ENCODE data around the gene TMEM222. TPM values are rescaled to one million over a fixed set of nuclear protein-coding genes. Genes with fewer than 3 reads are reported as not detected.
A peak's percentile ranks its signal among the peaks of the same experiment; 100 is the strongest.
"Not testable (repeated sequence)": the region's sequence is repeated elsewhere in the genome, so short reads cannot be mapped to it uniquely, and the experiment has no call there.

The TMEM222 gene
- total RNA-seq, result 10 to 100 TPM; 26.9 to 29.8 TPM

- DNase-seq (ENCODE audit: low spot score in 2 of 2) (peak; percentile 98), ATAC-seq (peak; percentile 97 to 98)
- Mint-ChIP-seq H3K36me3 (peaks cover 14 to 17% of the 10 kb centered on the region in 2 donors), H3K9me3 (no peaks in the 10 kb centered on the region), H3K27ac (peak within 1 kb of the TSS; percentile 96 to 98)
These were observed at the start of gene TMEM222 for GRCh38 chr1:27321813-27322568. Gene TMEM222, plus strand, starts transcription at chr1:27322163. Its CDS starts 35 bp downstream, at chr1:27322198.

- no peak for ATAC-seq
- H3K27ac Mint-ChIP-seq, result no peak overlapping the region
These were observed 47.8 kb upstream of the TMEM222 start for GRCh38 chr1:27274204-27274603.

GRCh38 chr1:27275696-27276095, 46.3 kb upstream of the TMEM222 start:
- H3K27ac Mint-ChIP-seq, result no peak overlapping the region
- DNase-seq (ENCODE audit: low spot score in 2 of 2), result no peak
- H3K9me3 Mint-ChIP-seq, result peaks cover 0 to 6% of the 10 kb centered on the region in 2 donors
- H3K36me3 Mint-ChIP-seq, result peaks cover 11% of the 10 kb centered on the region in 2 donors
- no peak for ATAC-seq

More at GRCh38 chr1:27274204-27274603, 47.8 kb upstream of the TMEM222 start:
- no peak for DNase-seq (ENCODE audit: low spot score in 2 of 2)
- Mint-ChIP-seq H3K9me3 (peaks cover 0 to 6% of the 10 kb centered on the region in 2 donors), H3K36me3 (peaks cover 11 to 14% of the 10 kb centered on the region in 2 donors)

GRCh38 chr1:27284425-27285273, 37.3 kb upstream of the TMEM222 start:
- no peak overlapping the region for H3K27ac Mint-ChIP-seq
- no peaks in the 10 kb centered on the region for H3K9me3 Mint-ChIP-seq
- DNase-seq (ENCODE audit: low spot score in 2 of 2) (peak; percentile 60 to 89), ATAC-seq (peak; percentile 88 to 90)
- no peaks in the 10 kb centered on the region for H3K36me3 Mint-ChIP-seq

GRCh38 chr1:27285274-27285660, 36.7 kb upstream of the TMEM222 start:
- Mint-ChIP-seq H3K36me3 (no peaks in the 10 kb centered on the region), H3K9me3 (no peaks in the 10 kb centered on the region), H3K27ac (no peak overlapping the region)
- DNase-seq (ENCODE audit: low spot score in 2 of 2) (no peak), ATAC-seq (no peak)

GRCh38 chr1:27285821-27286220, 36.1 kb upstream of the TMEM222 start:
- not testable (repeated sequence) for H3K36me3 Mint-ChIP-seq; ATAC-seq; H3K9me3 Mint-ChIP-seq; DNase-seq (ENCODE audit: low spot score in 2 of 2); H3K27ac Mint-ChIP-seq

- not testable (repeated sequence) for ATAC-seq, H3K9me3 Mint-ChIP-seq
- DNase-seq (ENCODE audit: low spot score in 2 of 2), result peak in 1 of 2 donors; percentile 18
These were observed 32.8 kb upstream of the TMEM222 start for GRCh38 chr1:27289125-27289524.

GRCh38 chr1:27290581-27290980, 31.4 kb upstream of the TMEM222 start:
- DNase-seq (ENCODE audit: low spot score in 2 of 2) (no peak), ATAC-seq (no peak)
- Mint-ChIP-seq H3K36me3 (no peaks in the 10 kb centered on the region), H3K9me3 (no peaks in the 10 kb centered on the region), H3K27ac (peak overlapping the region in 1 of 2 donors; percentile 2)

More at GRCh38 chr1:27289125-27289524, 32.8 kb upstream of the TMEM222 start:
- H3K27ac Mint-ChIP-seq, H3K36me3 Mint-ChIP-seq: not testable (repeated sequence)

- Mint-ChIP-seq H3K9me3 (no peaks in the 10 kb centered on the region), H3K36me3 (no peaks in the 10 kb centered on the region), H3K27ac (no peak overlapping the region)
- no peak for DNase-seq (ENCODE audit: low spot score in 2 of 2)
- no peak for ATAC-seq
These were observed 29.9 kb upstream of the TMEM222 start for GRCh38 chr1:27292106-27292505.

- DNase-seq (ENCODE audit: low spot score in 2 of 2), result no peak
- ATAC-seq, result no peak
- no peaks in the 10 kb centered on the region for H3K9me3 Mint-ChIP-seq
These were observed 28.0 kb upstream of the TMEM222 start for GRCh38 chr1:27293915-27294314.

GRCh38 chr1:27296773-27297291, 25.1 kb upstream of the TMEM222 start:
- peak; percentile 67 to 69 for ATAC-seq

More at GRCh38 chr1:27293915-27294314, 28.0 kb upstream of the TMEM222 start:
- Mint-ChIP-seq H3K27ac (no peak overlapping the region), H3K36me3 (no peaks in the 10 kb centered on the region)

GRCh38 chr1:27297903-27298302, 24.1 kb upstream of the TMEM222 start:
- Mint-ChIP-seq H3K36me3 (no peaks in the 10 kb centered on the region), H3K9me3 (no peaks in the 10 kb centered on the region), H3K27ac (peak overlapping the region in 1 of 2 donors; percentile 38)
- no peak for DNase-seq (ENCODE audit: low spot score in 2 of 2)
- ATAC-seq, result no peak

More at GRCh38 chr1:27296773-27297291, 25.1 kb upstream of the TMEM222 start:
- DNase-seq (ENCODE audit: low spot score in 2 of 2), result peak in 1 of 2 donors; percentile 78
- H3K9me3 Mint-ChIP-seq, result no peaks in the 10 kb centered on the region
- no peak overlapping the region for H3K27ac Mint-ChIP-seq
- no peaks in the 10 kb centered on the region for H3K36me3 Mint-ChIP-seq

GRCh38 chr1:27298632-27299384, 23.2 kb upstream of the TMEM222 start:
- Mint-ChIP-seq H3K36me3 (no peaks in the 10 kb centered on the region), H3K9me3 (no peaks in the 10 kb centered on the region), H3K27ac (peak overlapping the region in 1 of 2 donors; percentile 0)
- DNase-seq (ENCODE audit: low spot score in 2 of 2), result no peak
- no peak for ATAC-seq

GRCh38 chr1:27299385-27300271, 22.3 kb upstream of the TMEM222 start:
- DNase-seq (ENCODE audit: low spot score in 2 of 2) (no peak), ATAC-seq (no peak)
- H3K36me3 Mint-ChIP-seq, result no peaks in the 10 kb centered on the region
- H3K9me3 Mint-ChIP-seq, result no peaks in the 10 kb centered on the region
- H3K27ac Mint-ChIP-seq, result peak overlapping the region in 1 of 2 donors; percentile 0

- peak; percentile 87 to 89 for ATAC-seq
- peak overlapping the region in 1 of 2 donors; percentile 7 for H3K27ac Mint-ChIP-seq
- peak; percentile 76 to 79 for DNase-seq (ENCODE audit: low spot score in 2 of 2)
- H3K36me3 Mint-ChIP-seq, result no peaks in the 10 kb centered on the region
- no peaks in the 10 kb centered on the region for H3K9me3 Mint-ChIP-seq
These were observed 21.5 kb upstream of the TMEM222 start for GRCh38 chr1:27300341-27301051.

Data from activated naive CD4-positive, alpha-beta T cell treated with anti-CD3 and anti-CD28 coated beads, Interleukin-2, amount 50 U/mL, for 72 hours (primary cell).